ENCODE results near the gene BCAS3.

Gene BCAS3

GRCh38 chr17:61306003-61306402 is 628.4 kb downstream of the BCAS3 start:
- TF ChIP-seq CREB1 (IDR thresholded peaks at IDR 0.05; ENCODE audit: low read depth) (no peak), FOXM1 (IDR thresholded peaks at IDR 0.05; ENCODE audit: borderline replicate concordance, low read depth) (no peak), EP300 (IDR thresholded peaks at IDR 0.05; ENCODE audit: borderline replicate concordance) (no peak), TCF12 (IDR thresholded peaks at IDR 0.05; ENCODE audit: low read depth) (no peak), REST (IDR thresholded peaks at IDR 0.05; ENCODE audit: low read depth) (no peak), NFIC (IDR thresholded peaks at IDR 0.05) (no peak), CEBPB (IDR thresholded peaks at IDR 0.05) (no peak), TEAD4 (IDR thresholded peaks at IDR 0.05) (no peak), TAF1 (IDR thresholded peaks at IDR 0.05; ENCODE audit: low read depth) (no peak), USF1 (IDR thresholded peaks at IDR 0.05) (no peak), EGR1 (IDR thresholded peaks at IDR 0.05) (no peak), ZBTB7A (IDR thresholded peaks at IDR 0.05; ENCODE audit: low read depth) (no peak)
- TF ChIP-seq, protein P1, sequence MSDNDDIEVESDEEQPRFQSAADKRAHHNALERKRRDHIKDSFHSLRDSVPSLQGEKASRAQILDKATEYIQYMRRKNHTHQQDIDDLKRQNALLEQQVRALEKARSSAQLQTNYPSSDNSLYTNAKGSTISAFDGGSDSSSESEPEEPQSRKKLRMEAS (IDR thresholded peaks at IDR 0.05) = no peak

GRCh38 chr17:61307905-61308886 is 630.5 kb downstream of the BCAS3 start:
- TF ChIP-seq ZBTB7A (IDR thresholded peaks at IDR 0.05; ENCODE audit: low read depth) (no peak), USF1 (IDR thresholded peaks at IDR 0.05) (no peak), FOXM1 (IDR thresholded peaks at IDR 0.05; ENCODE audit: borderline replicate concordance, low read depth) (no peak)

DNA sequence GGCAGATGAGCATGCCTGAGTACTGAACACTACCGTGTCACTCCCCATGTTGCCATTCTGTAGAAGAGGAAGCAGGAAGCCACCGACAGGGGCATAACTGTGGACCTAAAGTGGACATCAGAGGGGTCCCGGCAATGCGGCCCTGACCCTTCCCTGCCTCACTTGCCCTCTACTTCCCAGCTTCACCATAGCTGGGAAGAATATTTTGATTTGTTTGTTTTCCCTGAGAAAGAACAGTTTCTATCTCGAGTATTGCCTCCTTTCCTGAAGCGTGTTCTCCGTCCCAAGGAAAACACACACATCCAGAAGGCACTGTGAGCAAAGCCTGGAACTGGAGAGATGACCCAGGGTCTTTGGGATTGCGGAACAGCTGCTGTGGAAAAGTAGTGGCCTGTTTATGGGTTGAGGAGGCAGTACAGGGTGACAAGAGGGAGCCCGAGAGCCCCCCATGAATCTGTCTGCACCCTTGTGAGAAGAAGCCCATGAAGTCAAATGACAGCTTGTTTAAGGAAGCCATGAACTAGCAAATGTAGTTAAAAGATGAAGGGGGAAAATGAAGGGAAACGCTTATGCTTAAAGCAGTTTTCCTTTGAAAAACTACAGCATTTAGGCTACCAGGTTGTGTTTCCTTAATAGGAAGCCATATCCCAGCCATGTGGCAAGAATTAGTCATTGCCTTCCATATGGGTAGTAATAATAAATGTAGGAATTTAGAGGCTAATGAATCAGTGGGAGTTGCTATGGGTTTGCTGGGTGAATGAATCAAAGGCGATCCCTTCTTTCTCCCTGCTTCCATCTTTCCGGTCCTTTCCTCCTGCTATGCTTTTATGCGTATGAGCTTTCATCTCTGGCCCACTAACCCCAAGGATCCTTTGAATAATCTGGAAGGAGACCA is 632.0 kb downstream of the BCAS3 start:
- TF ChIP-seq YY1 (IDR thresholded peaks at IDR 0.05; ENCODE audit: low read depth) = no peak
- no peak for TF ChIP-seq TAF1 (IDR thresholded peaks at IDR 0.05; ENCODE audit: low read depth)
- no peak for TF ChIP-seq CEBPB (IDR thresholded peaks at IDR 0.05)
- no peak for TF ChIP-seq NFIC (IDR thresholded peaks at IDR 0.05)
- no peak for TF ChIP-seq FOXM1 (IDR thresholded peaks at IDR 0.05; ENCODE audit: borderline replicate concordance, low read depth)
- TF ChIP-seq CREB1 (IDR thresholded peaks at IDR 0.05; ENCODE audit: low read depth) = no peak
- TF ChIP-seq, protein P1 (IDR thresholded peaks at IDR 0.05) = no peak
- no peak for TF ChIP-seq TEAD4 (IDR thresholded peaks at IDR 0.05)
- no peak for TF ChIP-seq RAD21 (IDR thresholded peaks at IDR 0.05; ENCODE audit: low read depth)
- TF ChIP-seq EGR1 (IDR thresholded peaks at IDR 0.05) = no peak

- TF ChIP-seq YY1 (IDR thresholded peaks at IDR 0.05; ENCODE audit: low read depth) = no peak
- TF ChIP-seq ZBTB7A (IDR thresholded peaks at IDR 0.05; ENCODE audit: low read depth) = no peak
- TF ChIP-seq TAF1 (IDR thresholded peaks at IDR 0.05; ENCODE audit: low read depth) = no peak
- TF ChIP-seq USF1 (IDR thresholded peaks at IDR 0.05) = no peak
- TF ChIP-seq RAD21 (IDR thresholded peaks at IDR 0.05; ENCODE audit: low read depth) = no peak
- TF ChIP-seq FOXM1 (IDR thresholded peaks at IDR 0.05; ENCODE audit: borderline replicate concordance, low read depth) = no peak
- no peak for TF ChIP-seq EGR1 (IDR thresholded peaks at IDR 0.05)
- TF ChIP-seq CREB1 (IDR thresholded peaks at IDR 0.05; ENCODE audit: low read depth) = no peak
- no peak for TF ChIP-seq CEBPB (IDR thresholded peaks at IDR 0.05)
- TF ChIP-seq, protein P1 (IDR thresholded peaks at IDR 0.05) = no peak
- no peak for TF ChIP-seq EP300 (IDR thresholded peaks at IDR 0.05; ENCODE audit: borderline replicate concordance)
- no peak for TF ChIP-seq TCF12 (IDR thresholded peaks at IDR 0.05; ENCODE audit: low read depth)
- TF ChIP-seq REST (IDR thresholded peaks at IDR 0.05; ENCODE audit: low read depth) = no peak
- TF ChIP-seq NFIC (IDR thresholded peaks at IDR 0.05) = no peak
- TF ChIP-seq TEAD4 (IDR thresholded peaks at IDR 0.05) = no peak
These were observed 632.9 kb downstream of the BCAS3 start for GRCh38 chr17:61310590-61310989.

All from Ishikawa (cell line).